HG03378 (cell line): ENCODE data around the gene CEACAM21.
A peak's percentile ranks its signal among the peaks of the same experiment; 100 is the strongest.
"Not testable (repeated sequence)": the region's sequence is repeated elsewhere in the genome, so short reads cannot be mapped to it uniquely, and the experiment has no call there.

Experiments used
- ATAC-seq: cut with Tn5 transposase; IDR thresholded peaks from one replicate; pipeline ENCODE4 v1.9.1; 2021; ENCODE audit warnings: mild to moderate bottlenecking, moderate library complexity; ENCODE audit not compliant: unreplicated experiment

Gene CEACAM21

DNA sequence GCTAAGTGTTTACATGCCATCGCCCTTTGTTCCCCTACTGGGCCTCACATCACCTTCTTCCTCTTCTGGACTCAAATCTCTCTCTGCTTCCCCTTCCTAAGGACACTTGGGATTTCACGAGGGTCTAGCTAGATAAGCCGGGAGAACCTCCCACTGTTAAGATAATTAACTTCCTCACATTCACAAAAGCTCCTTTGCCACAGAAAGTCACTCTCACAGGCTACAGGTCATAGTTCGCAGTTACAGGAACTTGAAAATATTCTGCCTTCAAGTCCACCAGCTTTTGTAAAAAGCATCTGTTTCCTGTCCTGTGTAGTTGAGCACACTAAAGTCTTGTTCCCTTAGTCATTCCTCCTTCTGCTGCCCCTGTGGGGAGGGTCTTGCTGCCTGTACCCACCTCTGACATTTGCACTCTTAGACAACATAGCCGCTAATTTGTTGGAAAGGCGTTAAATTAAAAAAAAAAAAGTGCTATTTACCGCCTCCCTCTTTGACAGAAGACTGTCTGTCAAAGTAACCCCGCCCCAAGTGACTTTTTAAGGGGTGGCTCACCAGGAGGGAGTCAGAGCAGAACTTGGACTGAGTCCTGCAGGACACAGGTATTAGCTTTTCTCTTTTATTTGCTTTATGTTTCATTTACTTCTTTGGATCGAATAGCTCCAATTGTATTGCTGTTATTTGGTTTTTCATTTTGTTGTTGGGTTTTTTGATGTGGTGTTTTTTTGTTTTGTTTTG lies 26.8 kb upstream of the CEACAM21 start:
- peak; percentile 56 for ATAC-seq

DNA sequence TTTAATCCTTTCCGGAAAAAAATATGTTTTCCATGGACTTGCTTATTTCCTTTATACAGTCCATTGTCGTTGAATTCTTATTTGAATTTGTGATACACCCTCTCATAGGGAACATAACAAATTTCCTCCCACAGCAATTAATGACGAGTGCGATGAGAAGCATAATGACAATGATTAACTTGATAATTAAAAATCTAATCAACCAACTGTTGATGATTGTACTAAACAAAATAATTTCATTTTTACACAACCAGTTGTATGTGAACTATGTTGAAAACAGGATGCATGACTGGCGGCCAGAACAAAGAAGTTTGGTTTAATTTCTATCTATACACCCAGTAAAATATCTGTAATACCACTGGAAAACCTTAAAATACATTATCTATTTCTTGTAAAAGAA lies 26.1 kb upstream of the CEACAM21 start:
- no peak for ATAC-seq

DNA sequence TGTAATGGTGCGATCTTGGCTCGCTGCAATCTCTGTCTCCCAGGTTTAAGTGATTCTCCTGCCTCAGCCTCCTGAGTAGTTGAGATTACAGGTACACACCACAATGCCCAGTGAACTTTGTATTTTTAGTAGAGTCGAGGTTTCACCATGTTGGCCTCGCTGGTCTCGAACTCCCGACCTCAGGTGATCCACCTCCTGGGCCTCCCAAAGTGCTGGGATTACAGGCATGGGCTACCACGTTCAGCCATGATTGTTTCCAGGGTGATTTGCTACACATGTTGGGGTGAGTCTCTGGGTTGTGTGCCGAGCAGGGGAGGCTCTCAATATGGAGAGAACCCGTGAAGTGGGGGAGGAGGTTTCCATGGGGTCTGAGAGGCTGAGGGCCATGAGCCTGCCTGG lies 24.8 kb upstream of the CEACAM21 start:
- no peak for ATAC-seq

DNA sequence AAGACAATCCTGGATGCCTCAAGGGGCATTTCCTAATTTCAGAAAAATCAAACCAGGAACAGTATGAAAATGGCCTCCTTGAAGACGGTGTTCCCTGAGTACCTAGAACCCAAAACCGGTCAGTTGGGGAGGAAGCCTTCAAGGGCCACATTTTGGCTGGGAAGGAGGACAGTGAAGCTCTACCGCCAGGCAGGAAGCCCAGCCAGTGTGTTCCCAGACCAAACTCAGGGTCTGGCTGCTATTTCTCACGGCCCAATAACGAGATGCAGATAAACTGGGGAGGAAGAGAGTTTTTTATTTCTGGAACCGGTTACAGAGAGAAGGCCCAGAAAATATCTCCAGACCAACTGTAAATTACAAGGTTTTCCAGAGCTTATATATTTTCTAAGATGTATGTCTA lies 24.3 kb upstream of the CEACAM21 start:
- ATAC-seq, result no peak

DNA sequence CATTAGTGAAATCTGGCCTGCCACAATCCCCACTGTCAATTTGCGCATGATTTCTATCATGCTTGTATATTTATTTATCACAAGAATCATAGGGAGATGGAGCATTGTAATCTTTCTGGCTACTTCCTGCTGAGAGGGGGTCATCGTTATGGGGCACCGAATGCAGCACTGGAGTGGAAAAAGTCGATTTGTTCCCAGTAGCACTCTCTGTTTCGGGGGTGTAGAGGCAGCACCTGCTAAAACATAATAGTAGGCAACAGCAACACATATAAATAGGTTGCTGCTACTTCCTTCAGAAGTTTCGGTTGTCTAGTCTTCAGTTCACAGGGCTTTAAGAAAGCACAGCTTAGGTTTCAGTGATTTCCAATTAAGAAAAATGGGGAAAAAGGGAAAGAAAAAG lies 23.4 kb upstream of the CEACAM21 start:
- no peak for ATAC-seq

DNA sequence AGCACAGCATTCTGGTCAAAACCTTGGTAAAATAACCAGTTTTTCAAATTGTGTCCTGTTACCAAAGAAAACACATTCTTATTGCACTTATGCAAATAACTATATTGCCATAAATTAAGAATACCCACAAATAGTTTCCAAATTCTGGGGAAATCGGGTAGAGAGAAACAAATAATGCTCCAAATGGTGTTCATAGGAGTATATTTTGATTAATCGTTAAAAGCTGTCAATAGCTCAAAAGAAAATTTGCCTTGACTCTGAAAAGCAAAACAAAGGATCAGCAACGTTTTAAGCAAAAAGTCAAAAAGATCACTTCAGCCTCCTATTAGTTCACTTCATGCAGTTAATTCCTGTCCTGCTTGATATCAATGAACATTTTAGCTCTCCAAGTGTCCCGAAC lies 22.2 kb upstream of the CEACAM21 start:
- no peak for ATAC-seq

DNA sequence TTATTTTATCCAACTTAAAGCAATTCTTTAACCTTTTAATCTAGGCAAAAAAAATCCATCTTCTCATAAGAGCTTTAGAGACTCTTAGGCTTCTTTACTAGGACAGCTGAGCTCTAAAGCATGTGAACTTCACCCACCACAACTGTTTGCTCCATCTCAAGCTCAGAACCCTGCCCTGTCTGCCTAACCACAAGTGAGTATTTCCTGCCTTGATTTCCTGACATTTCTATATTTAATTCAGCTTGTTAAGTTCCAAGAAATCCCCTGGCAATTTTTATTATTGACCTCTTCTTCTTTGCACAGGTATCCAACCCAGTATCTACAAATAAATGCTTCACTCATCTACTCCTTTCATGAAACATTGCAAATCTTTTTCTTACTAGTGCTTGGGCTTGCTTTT lies 21.1 kb upstream of the CEACAM21 start:
- ATAC-seq, result no peak

DNA sequence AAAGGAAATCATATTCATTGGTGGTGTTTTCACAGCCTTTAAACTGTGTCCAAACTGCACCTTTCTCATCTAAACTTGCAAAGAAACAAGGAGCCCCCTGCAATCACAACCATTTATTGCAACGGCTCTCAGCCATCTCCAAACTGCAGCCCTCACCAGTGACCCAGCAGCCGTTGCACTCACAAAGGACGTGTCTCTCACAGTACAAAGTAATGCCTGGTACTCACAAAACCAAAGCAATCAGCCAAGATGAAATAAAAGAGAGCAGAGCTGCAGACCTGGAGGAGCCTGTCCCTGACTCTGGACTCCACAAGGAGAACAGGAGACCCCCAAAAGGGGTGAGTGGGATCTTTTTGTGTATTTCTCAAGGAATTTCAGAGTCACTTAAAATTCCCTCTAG lies 20.2 kb upstream of the CEACAM21 start:
- no peak for ATAC-seq

DNA sequence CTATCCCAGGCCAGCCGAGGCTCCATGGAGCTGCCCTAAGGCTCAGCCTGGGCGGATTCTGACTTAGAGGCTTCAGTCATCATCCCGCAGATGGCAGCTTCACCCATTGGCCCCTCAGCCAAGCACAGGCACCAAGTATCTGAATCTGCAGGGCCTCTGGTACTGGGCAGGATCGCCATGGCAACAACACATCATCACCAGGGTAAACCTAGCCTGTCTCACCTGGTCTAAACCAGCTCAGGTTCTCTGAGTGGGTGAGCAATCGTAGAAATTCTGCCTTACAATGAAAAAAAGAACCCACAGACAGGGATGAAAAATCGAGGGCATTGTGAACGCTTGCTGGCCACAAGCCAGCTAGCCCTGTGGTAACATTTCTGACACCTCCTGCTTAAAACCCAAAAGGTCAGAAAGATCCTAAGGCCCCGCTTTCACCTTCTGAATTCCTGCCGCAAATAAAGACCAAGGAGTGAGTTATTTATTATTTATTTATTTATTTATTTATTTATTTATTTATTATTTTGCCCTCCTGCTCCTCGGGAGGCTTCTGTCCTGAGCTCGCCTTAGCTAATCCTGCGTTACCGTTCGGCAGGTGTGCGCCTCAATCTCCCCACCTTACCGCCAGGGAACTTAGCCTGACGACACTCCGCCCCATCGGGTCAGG lies 12.0 kb upstream of the CEACAM21 start:
- ATAC-seq, result no peak

DNA sequence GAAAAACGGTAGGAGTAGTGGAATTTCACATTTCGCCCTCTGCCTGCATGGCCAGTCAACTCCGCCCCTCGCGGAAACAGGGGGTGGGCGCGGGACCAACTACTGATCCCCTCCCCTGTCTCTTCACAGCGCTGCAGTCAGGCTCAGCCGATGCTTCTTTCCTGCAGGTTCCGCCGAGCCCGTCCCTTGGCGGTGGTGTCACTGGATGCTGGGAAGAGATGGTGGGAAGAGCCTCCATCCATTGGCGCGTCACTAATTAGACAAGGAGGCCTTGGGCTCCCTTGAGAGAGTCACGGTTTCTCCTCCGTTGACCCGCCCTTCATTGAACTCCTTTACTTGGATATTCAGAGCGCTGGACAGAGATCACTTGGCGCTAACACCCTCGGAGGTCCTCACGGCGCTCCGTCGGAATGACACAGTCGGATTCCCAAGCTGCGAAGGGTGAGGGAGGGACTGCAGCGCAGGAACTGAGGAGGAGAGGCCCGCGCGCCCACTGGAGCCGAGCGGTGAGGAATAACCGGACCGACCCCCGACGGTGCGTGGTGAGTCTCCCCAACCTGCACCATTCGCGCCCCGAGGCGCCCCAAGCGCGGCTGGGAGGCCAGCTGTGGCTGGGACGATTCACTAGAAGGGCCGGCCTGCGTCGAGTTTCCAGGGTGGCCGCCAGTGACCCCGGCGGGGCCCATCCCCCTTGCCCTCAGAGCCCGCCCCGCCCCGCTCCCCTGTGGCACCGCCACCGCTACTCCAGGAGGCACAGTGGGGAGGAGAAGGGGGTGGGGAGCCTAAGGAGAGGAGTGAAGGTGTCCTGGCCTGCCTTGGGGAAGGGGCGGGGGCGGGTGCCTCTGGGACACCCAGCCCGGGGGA lies 11.2 kb upstream of the CEACAM21 start:
- ATAC-seq, result no peak

DNA sequence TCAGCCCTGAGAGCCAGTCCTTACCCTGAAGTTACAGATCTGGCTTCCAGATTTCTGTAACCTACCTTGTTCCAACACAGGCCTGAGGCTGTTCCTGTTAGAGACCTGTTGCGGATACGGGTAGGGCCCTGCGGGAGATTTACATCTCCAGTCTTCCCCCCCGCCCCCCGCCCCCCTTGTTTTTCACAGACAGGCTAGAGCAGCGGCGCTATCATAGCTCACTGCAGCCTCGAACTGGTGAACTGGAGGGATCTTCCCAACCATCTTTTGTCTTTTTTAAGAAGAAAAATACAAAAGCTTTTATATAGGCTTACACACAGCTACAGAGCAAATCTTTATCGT lies 10.6 kb upstream of the CEACAM21 start:
- no peak for ATAC-seq

DNA sequence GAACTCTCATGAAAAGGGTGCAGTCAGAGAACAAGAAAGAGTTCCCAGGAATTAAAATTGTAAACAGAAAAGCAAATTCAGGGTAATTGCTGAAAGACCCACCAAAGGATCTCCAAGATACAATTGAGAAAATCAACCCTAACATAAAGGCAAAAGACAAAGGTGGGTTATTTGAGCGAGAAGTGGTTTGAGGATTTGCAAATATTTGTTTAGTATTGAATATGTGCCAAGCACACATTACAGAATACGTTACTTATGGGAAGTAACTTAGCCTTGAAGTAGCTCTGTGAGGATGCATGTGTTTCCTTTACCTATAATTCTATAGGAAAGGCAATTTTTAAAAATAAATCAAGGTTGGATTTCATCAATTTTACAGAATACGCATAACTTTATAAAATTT lies 10.0 kb upstream of the CEACAM21 start:
- no peak for ATAC-seq

DNA sequence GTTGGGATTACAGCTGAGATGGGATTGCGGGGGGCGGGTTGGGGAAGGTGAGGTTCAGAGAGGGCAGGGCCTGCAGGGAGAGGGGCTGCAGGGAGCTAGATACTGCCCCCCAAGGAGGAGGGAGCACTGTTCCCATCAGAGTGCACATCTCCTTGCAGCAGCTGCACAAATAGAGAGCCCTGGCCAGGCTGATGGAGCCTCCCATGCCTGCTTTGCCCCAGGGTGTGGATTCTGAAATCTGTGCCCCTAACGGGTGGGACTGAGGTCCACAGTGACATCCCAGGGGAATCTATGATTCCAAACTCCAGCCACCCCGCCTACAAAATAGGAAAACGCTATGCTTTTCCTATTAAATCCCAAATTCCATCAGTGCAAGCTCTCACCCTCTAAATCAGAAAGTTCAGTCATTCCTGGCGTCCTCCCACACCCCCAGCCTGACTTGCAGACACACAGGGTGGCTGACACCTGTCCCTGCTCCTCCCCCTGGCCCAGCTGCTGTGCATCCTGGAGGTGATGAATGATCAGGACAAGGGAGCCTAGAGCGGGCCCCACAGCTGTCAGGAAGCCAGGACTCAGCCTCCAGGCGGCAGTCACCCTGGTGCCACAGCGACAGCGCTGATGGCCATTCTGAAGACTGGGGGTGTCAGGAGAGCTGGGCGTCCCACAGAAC lies 6.3 kb upstream of the CEACAM21 start:
- ATAC-seq, result no peak

DNA sequence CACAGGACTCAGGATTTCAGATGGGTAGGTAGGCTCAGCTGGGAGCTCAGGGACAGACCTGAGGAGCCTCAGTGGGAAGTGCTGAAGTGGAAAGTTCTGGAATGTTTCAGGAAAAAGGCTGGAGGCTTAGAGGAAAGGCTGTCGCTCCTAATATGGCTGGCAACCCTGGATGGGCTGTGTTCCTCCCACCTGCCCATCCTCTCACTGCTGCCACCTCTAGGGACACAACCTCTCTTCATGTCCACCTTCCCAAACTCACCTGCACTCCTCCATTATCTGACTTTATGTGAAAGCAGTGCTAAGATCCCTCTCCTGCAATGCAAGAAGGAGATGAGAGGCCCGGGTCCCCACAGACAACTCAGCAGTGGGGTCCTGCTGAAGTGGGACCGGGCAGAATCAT lies 5.8 kb upstream of the CEACAM21 start:
- ATAC-seq, result no peak

DNA sequence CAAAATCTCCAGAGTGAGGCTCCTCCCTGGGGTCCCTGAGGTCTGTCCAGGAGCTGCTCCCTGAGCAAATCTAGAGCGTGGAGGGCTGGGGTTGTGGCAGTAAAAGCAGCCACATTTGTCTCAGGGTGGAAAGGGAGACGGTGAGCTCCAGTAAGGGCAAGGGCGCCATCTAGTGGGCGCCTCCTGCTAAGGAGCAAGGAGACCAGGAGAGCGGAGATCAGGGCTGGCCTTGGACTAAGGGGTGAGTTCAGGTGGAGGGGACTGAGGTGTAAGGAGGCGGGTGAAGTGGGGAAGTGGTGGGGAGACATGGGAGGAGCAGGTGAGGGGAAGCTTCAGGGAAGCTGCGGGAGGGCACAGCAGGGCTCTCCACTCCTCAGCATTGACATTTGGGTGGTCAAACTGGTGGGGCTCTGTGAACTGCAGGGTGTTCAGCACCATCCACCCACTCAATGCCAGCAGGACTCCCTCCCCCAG lies 5.3 kb upstream of the CEACAM21 start:
- ATAC-seq, result no peak

DNA sequence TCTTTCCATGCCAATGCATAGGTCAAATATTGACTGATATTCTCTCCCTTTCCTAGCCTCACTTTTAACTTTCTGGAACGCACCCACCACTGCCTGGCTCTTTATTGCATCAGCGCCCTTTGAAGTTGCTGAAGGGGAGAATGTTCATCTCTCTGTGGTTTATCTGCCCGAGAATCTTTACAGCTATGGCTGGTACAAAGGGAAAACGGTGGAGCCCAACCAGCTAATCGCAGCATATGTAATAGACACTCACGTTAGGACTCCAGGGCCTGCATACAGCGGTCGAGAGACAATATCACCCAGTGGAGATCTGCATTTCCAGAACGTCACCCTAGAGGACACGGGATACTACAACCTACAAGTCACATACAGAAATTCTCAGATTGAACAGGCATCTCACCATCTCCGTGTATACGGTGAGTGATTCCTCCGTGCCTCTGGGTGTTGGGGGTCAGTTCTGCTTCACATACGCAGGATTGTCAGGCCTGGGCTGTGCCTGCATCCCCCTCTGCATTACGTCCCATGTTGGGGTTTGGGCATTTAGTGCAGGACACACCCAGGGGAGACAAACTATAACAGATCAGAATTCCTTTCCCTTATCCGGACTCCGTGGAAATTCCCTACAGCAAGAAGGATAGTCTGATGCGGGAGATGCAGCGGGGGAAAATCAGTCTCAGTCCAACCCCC lies 1.3 kb downstream of the CEACAM21 start:
- no peak for ATAC-seq

DNA sequence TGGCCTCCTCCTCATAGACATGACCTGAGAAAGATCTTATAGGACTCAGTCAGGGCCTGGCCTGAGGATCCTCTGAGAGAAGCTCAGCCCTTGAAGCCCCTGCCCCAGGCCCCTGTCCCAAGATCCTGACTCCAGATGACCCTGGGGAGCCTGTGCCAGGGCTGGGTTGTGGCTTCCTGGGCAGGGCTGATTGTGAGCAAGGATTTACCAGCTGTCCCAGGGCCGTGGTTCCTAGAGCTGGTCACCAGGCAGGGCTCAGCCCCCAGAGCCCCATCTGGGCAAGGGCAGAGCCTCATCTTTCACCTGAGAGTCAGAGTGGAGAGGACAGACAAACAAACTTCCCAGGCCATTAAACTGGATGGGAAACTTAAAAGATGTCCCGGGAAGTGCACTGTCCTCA lies 1.9 kb downstream of the CEACAM21 start:
- no peak for ATAC-seq

DNA sequence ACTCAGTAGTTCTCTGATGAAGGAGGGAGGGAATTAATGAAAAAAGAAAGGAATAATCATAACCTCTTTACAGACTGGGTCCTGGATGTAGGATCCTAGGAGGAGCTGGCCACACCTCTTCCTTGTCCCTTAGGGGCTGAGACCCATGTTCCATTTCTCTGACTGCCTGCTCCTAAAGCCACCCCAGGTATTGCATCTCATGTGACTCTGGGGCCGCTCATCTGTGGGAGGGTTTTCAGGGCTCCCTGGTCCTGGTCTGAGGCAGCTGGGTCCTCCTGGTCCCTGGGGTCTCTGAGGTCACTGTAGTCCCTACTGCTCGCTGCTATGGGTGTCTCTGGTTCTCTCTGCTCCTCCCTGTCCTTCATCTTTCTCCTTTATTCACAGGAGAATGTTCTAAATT lies 2.9 kb downstream of the CEACAM21 start:
- no peak for ATAC-seq

DNA sequence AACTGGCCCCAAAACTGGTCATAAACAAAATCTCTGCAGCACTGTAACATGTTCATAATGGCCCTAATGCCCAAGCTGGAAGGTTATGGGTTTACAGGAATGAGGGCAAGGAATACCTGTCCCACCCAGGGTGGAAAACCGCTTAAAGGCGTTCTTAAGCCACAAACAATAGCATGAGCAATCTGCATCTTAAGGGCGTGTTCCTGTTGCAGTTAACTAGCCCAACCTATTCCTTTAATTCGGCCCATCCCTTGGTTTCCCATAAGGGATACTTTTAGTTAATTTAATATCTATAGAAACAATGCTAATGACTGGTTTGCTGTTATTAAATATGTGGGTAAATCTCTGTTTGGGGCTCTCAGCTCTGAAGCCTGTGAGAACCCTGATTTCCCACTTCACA lies 5.1 kb downstream of the CEACAM21 start:
- not testable (repeated sequence) for ATAC-seq

DNA sequence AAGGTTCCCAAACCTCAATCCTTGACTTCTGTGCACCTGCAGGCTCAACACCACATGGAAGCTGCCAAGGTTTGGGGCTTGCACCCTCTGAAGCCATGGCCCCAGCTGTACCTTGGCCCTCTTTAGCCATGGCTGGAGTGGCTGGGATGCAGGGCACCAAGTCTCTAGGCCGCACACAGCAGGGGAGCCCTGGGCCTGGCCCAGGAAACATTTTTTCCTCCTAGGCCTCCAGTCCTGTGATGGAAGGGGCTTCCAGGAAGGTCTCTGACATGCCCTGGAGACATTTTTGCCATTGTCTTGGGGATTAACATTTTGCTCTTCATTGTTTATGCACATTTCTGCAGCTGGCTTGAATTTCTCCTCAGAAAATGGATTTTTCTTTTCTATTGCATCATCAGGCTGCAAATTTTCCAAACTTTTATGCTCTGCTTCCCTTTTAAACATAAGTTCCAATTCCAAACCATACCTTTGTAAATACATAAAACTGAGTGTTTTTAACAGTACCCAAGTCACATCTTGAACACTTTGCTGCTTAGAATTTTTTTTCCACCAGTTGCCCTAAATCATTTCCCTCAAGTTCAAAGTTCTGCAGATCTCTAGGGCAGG lies 6.7 kb downstream of the CEACAM21 start:
- ATAC-seq, result not testable (repeated sequence)
